Measurements from ENCODE around the gene JSRP1.
A peak's percentile ranks its signal among the peaks of the same experiment; 100 is the strongest.

The JSRP1 gene

GRCh38 chr19:2270423-2271233 is 14.4 kb upstream of the JSRP1 start:
- Histone ChIP-seq H2AFZ (ENCODE audit: low read depth) (no peak overlapping the region), H3K4me1 (ENCODE audit: low read depth, poor library complexity, severe bottlenecking) (peaks cover 21% of the 10 kb centered on the region), H3K9ac (peak overlapping the region; percentile 88), H3K36me3 (ENCODE audit: insufficient read depth) (peaks cover 3% of the 10 kb centered on the region; the same call in 1 of the 2 replicates), H3K79me2 (ENCODE audit: insufficient read depth, low read depth) (peaks cover 49% of the 10 kb centered on the region), H3K4me2 (peak overlapping the region; percentile 76), H3K27me3 (ENCODE audit: insufficient read depth, low read depth) (no peaks in the 10 kb centered on the region), H4K20me1 (ENCODE audit: insufficient read depth) (peaks cover 12% of the 10 kb centered on the region; the same call in 1 of the 2 replicates), H3K27ac (peak overlapping the region; percentile 72), H3K4me3 (IDR thresholded peaks at IDR 0.05; ENCODE audit: insufficient read depth, low read depth, low read length) (no peak overlapping the region)
- TF ChIP-seq CTCF (conservative IDR thresholded peaks at IDR 0.05; ENCODE audit: low read depth, low read length), result no peak

GRCh38 chr19:2270157-2270422 is 13.9 kb upstream of the JSRP1 start:
- Histone ChIP-seq H3K79me2 (ENCODE audit: insufficient read depth, low read depth) (peaks cover 49% of the 10 kb centered on the region), H3K27me3 (ENCODE audit: insufficient read depth, low read depth) (no peaks in the 10 kb centered on the region), H3K4me3 (IDR thresholded peaks at IDR 0.05; ENCODE audit: insufficient read depth, low read depth, low read length) (no peak overlapping the region), H3K9ac (peak overlapping the region; percentile 88), H4K20me1 (ENCODE audit: insufficient read depth) (peaks cover 12% of the 10 kb centered on the region; the same call in 1 of the 2 replicates), H2AFZ (ENCODE audit: low read depth) (no peak overlapping the region), H3K4me1 (ENCODE audit: low read depth, poor library complexity, severe bottlenecking) (peaks cover 21% of the 10 kb centered on the region), H3K4me2 (peak overlapping the region; percentile 76; the same call in 1 of the 2 replicates), H3K36me3 (ENCODE audit: insufficient read depth) (peaks cover 3% of the 10 kb centered on the region; the same call in 1 of the 2 replicates), H3K27ac (peak overlapping the region; percentile 72)
- no peak for TF ChIP-seq CTCF (conservative IDR thresholded peaks at IDR 0.05; ENCODE audit: low read depth, low read length)

- Histone ChIP-seq H4K20me1 (ENCODE audit: insufficient read depth) (peaks cover 12% of the 10 kb centered on the region; the same call in 1 of the 2 replicates), H3K79me2 (ENCODE audit: insufficient read depth, low read depth) (peaks cover 49% of the 10 kb centered on the region), H3K4me3 (IDR thresholded peaks at IDR 0.05; ENCODE audit: insufficient read depth, low read depth, low read length) (no peak overlapping the region), H3K4me2 (peak overlapping the region; percentile 27; the same call in 1 of the 2 replicates), H3K27me3 (ENCODE audit: insufficient read depth, low read depth) (no peaks in the 10 kb centered on the region), H3K4me1 (ENCODE audit: low read depth, poor library complexity, severe bottlenecking) (peaks cover 21% of the 10 kb centered on the region), H2AFZ (ENCODE audit: low read depth) (peak overlapping the region; percentile 82; the same call in 1 of the 2 replicates), H3K27ac (peak overlapping the region; percentile 72), H3K36me3 (ENCODE audit: insufficient read depth) (peaks cover 3% of the 10 kb centered on the region; the same call in 1 of the 2 replicates), H3K9ac (peak overlapping the region; percentile 88)
- no peak for TF ChIP-seq CTCF (conservative IDR thresholded peaks at IDR 0.05; ENCODE audit: low read depth, low read length)
These were observed 13.3 kb upstream of the JSRP1 start for GRCh38 chr19:2269244-2270156.

GRCh38 chr19:2268861-2269243 is 12.6 kb upstream of the JSRP1 start:
- Histone ChIP-seq H3K79me2 (ENCODE audit: insufficient read depth, low read depth) (peaks cover 43% of the 10 kb centered on the region), H3K4me2 (peak overlapping the region; percentile 68; the same call in 1 of the 2 replicates), H2AFZ (ENCODE audit: low read depth) (peak overlapping the region; percentile 82), H3K9ac (peak overlapping the region; percentile 55; the same call in 1 of the 2 replicates), H3K27ac (no peak overlapping the region), H3K4me3 (IDR thresholded peaks at IDR 0.05; ENCODE audit: insufficient read depth, low read depth, low read length) (no peak overlapping the region), H3K4me1 (ENCODE audit: low read depth, poor library complexity, severe bottlenecking) (peaks cover 21% of the 10 kb centered on the region), H3K27me3 (ENCODE audit: insufficient read depth, low read depth) (no peaks in the 10 kb centered on the region), H4K20me1 (ENCODE audit: insufficient read depth) (peaks cover 7% of the 10 kb centered on the region; the same call in 1 of the 2 replicates), H3K36me3 (ENCODE audit: insufficient read depth) (peaks cover 3% of the 10 kb centered on the region; the same call in 1 of the 2 replicates)
- no peak for TF ChIP-seq CTCF (conservative IDR thresholded peaks at IDR 0.05; ENCODE audit: low read depth, low read length)
